ENCODE results near the gene A3GALT2. TPM values are rescaled to one million over a fixed set of nuclear protein-coding genes. Genes with fewer than 3 reads are reported as not detected.

Gene A3GALT2
- polyA plus RNA-seq, 3 donors, result not detected

- DNase-seq, result no peak
- no peaks in the 10 kb centered on the region for H3K4me1 Mint-ChIP-seq
- peaks cover 0 to 7% (median 3%) of the 10 kb centered on the region in 7 donors for H3K9me3 Mint-ChIP-seq
- intact Hi-C loops (cut with micrococcal nuclease), result no loop called here
- peaks cover 60 to 75% of the 10 kb centered on the region in 2 donors for H3K36me3 Mint-ChIP-seq
- no peak for TF ChIP-seq CTCF (IDR thresholded peaks at IDR 0.05)
- peak overlapping the region in 2 of 7 donors; percentile 3 to 45 for H3K27ac Mint-ChIP-seq
- H3K27me3 Mint-ChIP-seq (ENCODE audit: low read depth in 3 of 3), result peaks cover 0 to 1% (median 0%) of the 10 kb centered on the region in 3 donors
- WGBS (ENCODE audit: insufficient coverage), result no CpG with 5 or more reads among the region's 2 CpGs
- Histone ChIP-seq H3K79me2 (ENCODE audit: insufficient read depth, low read length) (no peaks in the 10 kb centered on the region), H2AFZ (ENCODE audit: insufficient read depth, low read depth, low read length, poor library complexity, severe bottlenecking) (no peak overlapping the region), H3K4me2 (replicated peaks; ENCODE audit: extremely low read depth, low read length, poor library complexity, severe bottlenecking) (no peak overlapping the region), H3K27ac (ENCODE audit: low read depth in 1 of 2, low read length in 2 of 2) (no peak overlapping the region), H3K36me3 (replicated peaks in 1 of 2; ENCODE audit: control insufficient read depth in 1 of 2, insufficient read depth in 2 of 2, low read length in 2 of 2) (peaks cover 38 to 74% of the 10 kb centered on the region in 2 donors), H3K27me3 (ENCODE audit: control insufficient read depth in 2 of 2, insufficient read depth in 2 of 2, low read length in 2 of 2) (no peaks in the 10 kb centered on the region), H3K4me1 (ENCODE audit: control insufficient read depth in 1 of 2, insufficient read depth in 2 of 2, low read length in 2 of 2) (no peaks in the 10 kb centered on the region), H3K9ac (ENCODE audit: insufficient read depth, low read length, poor library complexity, severe bottlenecking) (no peak overlapping the region), H4K20me1 (ENCODE audit: insufficient read depth, low read length) (peaks cover 13% of the 10 kb centered on the region), H3K9me3 (replicated peaks in 1 of 2; ENCODE audit: control insufficient read depth in 1 of 2, insufficient read depth in 1 of 2, low read length in 2 of 2) (no peaks in the 10 kb centered on the region), H3K4me3 (replicated peaks in 1 of 3; ENCODE audit: low read depth in 2 of 3, low read length in 3 of 3) (no peak overlapping the region)
- H3K4me3 Mint-ChIP-seq, result no peak overlapping the region
Observed at GRCh38 chr1:33287317-33287716, 33.6 kb downstream of the A3GALT2 start.

- Histone ChIP-seq H3K9me3 (replicated peaks in 1 of 2; ENCODE audit: control insufficient read depth in 1 of 2, insufficient read depth in 1 of 2, low read length in 2 of 2) (no peaks in the 10 kb centered on the region), H3K9ac (ENCODE audit: insufficient read depth, low read length, poor library complexity, severe bottlenecking) (no peak overlapping the region), H3K36me3 (replicated peaks in 1 of 2; ENCODE audit: control insufficient read depth in 1 of 2, insufficient read depth in 2 of 2, low read length in 2 of 2) (peaks cover 43 to 81% of the 10 kb centered on the region in 2 donors), H2AFZ (ENCODE audit: insufficient read depth, low read depth, low read length, poor library complexity, severe bottlenecking) (no peak overlapping the region), H3K27ac (ENCODE audit: low read depth in 1 of 2, low read length in 2 of 2) (no peak overlapping the region), H3K4me2 (replicated peaks; ENCODE audit: extremely low read depth, low read length, poor library complexity, severe bottlenecking) (no peak overlapping the region), H3K4me3 (replicated peaks in 1 of 3; ENCODE audit: low read depth in 2 of 3, low read length in 3 of 3) (no peak overlapping the region), H3K4me1 (ENCODE audit: control insufficient read depth in 1 of 2, insufficient read depth in 2 of 2, low read length in 2 of 2) (no peaks in the 10 kb centered on the region), H3K79me2 (ENCODE audit: insufficient read depth, low read length) (no peaks in the 10 kb centered on the region), H4K20me1 (ENCODE audit: insufficient read depth, low read length) (peaks cover 13% of the 10 kb centered on the region), H3K27me3 (ENCODE audit: control insufficient read depth in 2 of 2, insufficient read depth in 2 of 2, low read length in 2 of 2) (no peaks in the 10 kb centered on the region)
- peaks cover 67 to 81% of the 10 kb centered on the region in 2 donors for H3K36me3 Mint-ChIP-seq
- peaks cover 0 to 7% (median 3%) of the 10 kb centered on the region in 7 donors for H3K9me3 Mint-ChIP-seq
- no peak for TF ChIP-seq CTCF (IDR thresholded peaks at IDR 0.05)
- H3K4me3 Mint-ChIP-seq, result no peak overlapping the region
- 100% methylated on average over 3 of the region's 8 CpGs for WGBS (ENCODE audit: insufficient coverage)
- H3K27ac Mint-ChIP-seq, result peak overlapping the region in 1 of 7 donors; percentile 13
- H3K4me1 Mint-ChIP-seq, result no peaks in the 10 kb centered on the region
- intact Hi-C loops (cut with micrococcal nuclease), result no loop called here
- peaks cover 0 to 2% (median 0%) of the 10 kb centered on the region in 3 donors for H3K27me3 Mint-ChIP-seq (ENCODE audit: low read depth in 3 of 3)
- no peak for DNase-seq
Observed at GRCh38 chr1:33286451-33287185, 34.3 kb downstream of the A3GALT2 start.

Data from CD14-positive monocyte (primary cell).